HG02798 (cell line): ENCODE results near the gene IL3RA.
"Not testable (repeated sequence)": the region's sequence is repeated elsewhere in the genome, so short reads cannot be mapped to it uniquely, and the experiment has no call there.

Experiments
- ATAC-seq: cut with Tn5 transposase; IDR thresholded peaks from one replicate; pipeline ENCODE4 v1.9.1; 2021; ENCODE audit warnings: mild to moderate bottlenecking; ENCODE audit not compliant: unreplicated experiment, poor library complexity

IL3RA gene

DNA sequence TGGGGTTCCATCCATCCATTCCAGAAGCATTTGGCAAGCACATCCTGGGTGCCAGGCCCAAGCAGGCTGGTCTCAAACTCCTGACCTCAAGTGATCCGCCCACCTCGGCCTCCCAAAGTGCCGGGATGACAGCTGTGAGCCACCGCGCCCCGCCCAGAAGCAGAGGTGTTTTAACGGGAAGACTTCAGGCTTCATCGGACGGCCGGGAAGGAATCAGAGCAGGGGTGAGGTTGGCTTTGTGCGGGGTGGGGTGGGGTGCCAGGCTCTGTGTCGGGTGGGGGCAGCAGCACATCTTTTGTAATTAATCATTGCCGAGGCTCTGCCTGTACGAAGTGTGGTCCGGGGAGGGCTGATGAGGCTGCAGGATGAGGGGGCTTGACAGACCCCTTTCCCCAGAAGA, 60.4 kb downstream of the IL3RA start:
- no peak for ATAC-seq

DNA sequence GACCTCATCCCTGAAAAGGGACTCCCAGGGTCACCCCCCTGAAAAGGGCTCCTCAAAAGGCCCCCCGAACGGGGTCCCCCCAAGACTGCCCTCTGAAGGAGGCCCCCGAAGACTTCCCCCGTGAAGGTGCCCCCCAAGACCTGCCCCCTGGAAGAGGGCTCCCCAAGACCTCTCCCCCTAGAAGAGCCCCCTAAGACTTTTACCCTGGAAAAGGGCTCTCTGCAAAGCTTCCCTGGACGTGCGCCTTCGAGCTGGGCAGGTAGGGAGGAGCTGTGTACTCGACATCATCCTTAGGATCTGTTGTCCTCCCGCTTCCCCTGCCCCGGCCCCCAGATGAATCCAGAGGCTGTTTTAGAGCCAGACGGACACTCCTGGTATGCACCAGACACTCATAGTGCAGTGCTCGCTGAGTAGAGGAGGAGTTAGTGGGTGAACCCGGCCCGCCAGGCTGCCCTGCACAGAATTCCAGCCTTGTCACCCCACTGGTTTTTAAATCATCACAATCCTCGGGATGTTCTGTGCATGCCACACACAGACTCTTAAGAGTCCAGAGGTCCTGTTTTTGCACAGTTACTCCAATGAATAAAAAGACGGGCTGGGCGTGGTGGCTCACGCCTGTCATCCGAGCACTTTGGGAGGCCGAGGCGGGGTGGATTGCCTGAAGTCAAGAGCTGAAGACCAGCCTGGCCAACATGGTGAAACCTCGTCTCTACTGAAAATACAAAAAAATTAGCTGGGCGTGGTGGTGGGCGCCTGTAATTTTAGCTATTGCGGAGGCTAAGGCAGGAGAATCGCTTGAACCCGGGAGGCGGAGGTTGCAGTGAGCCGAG, 61.1 kb downstream of the IL3RA start:
- ATAC-seq, result no peak

- ATAC-seq, result no peak
Measured at GRCh38 chrX:1398431-1399340, 62.1 kb downstream of the IL3RA start.

GRCh38 chrX:1400049-1400448, 63.5 kb downstream of the IL3RA start:
- ATAC-seq, result no peak

DNA sequence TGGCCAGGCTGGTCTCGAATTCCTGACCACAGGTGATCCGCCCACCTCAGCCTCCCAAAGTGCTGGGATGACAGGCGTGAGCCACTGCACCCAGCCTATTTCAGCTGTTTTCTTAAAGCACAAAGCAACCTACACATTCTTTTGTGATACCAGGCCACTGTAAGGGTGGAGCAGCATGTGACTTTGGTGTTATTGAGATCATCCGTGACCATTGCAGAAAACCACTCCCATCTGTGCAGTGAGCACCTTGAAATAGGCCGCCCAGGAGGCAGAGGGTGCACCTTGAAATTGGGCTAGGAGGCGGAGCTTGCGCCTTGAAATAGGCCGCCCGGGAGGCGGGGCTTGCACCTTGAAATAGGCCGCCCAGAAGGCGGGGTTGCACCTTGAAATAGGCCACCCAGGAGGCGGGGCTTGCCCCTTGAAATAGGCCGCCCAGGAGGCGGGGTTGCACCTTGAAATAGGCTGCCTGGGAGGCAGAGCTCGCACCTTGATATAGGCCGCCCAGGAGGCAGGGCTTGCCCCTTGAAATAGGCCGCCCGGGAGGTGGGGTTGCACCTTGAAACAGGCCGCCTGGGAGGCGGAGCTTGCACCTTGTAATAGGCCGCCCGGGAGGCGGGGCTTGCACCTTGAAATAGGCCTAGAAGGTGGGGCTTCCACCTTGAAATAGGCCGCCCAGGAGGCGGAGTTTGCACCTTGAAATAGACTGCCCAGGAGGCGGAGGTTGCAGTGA, 64.3 kb downstream of the IL3RA start:
- no peak for ATAC-seq

- no peak for ATAC-seq
Measured at GRCh38 chrX:1401611-1402430, 65.2 kb downstream of the IL3RA start.

- ATAC-seq, result no peak
Measured at GRCh38 chrX:1403228-1403627, 66.6 kb downstream of the IL3RA start.

DNA sequence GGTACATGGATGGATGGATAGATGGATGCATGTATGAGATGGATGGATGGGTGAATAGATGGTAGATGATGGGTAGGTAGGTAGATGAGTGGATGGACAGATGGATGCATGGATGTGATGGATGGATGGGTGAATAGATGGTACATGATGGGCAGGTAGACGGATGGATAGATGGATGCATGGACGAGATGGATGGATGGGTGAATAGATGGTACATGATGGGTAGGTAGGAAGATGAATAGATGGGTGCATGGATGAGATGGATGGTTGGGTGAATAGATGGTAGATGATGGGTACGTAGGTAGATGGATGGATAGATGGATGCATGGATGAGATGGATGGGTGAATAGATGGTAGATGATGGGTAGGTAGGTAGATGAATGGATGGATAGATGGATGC, 67.3 kb downstream of the IL3RA start:
- not testable (repeated sequence) for ATAC-seq

GRCh38 chrX:1405769-1406168, 69.2 kb downstream of the IL3RA start:
- ATAC-seq, result not testable (repeated sequence)

DNA sequence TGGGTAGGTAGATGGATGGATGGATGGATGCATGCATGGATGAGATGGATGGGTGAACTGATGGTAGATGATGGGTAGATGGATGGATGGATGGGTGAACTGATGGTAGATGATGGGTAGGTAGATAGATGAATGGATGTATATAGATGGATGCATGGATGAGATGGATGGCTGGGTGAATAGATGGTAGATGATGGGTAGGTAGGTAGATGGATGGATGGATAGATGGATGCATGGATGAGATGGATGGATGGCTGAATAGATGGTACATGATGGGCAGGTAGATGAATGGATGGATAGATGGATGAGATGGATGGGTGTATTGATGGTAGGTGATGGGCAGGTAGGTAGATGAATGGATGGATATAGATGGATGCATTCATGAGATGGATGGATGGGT, 70.5 kb downstream of the IL3RA start:
- no peak for ATAC-seq

GRCh38 chrX:1411326-1411725, 74.7 kb downstream of the IL3RA start:
- no peak for ATAC-seq

DNA sequence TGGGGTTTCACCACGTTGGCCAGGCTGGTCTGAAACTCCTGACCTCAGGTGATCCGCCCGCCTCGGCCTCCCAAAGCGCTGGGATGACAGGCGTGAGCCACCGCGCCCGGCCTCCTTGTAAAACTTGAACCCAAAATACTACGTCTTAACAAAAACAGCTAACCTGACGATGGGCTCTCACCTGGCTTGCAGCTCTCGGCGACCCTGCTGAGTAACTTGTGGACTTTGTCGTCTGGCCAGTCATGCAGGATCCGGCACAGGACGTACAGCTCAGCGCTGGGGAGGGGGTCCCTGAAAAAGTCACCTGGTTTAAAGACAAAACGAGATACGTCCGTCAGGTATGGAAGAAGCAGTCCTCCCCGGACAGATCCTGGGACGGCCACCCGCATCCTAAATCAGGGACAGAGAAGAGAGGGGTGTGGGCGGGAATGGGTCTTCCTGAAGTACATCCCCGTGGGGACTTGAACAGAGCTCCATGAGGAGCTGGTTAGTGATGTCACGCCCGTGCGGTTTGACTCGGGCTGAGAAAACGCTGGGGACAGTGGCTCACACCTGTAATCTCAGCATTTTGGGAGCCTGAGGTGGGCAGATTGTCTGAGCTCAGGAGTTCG, 76.1 kb downstream of the IL3RA start:
- ATAC-seq, result no peak

- ATAC-seq, result no peak
Measured at GRCh38 chrX:1416327-1416784, 79.8 kb downstream of the IL3RA start.

GRCh38 chrX:1416965-1417760, 80.6 kb downstream of the IL3RA start:
- ATAC-seq, result no peak

- ATAC-seq, result no peak
Measured at GRCh38 chrX:1417921-1418771, 81.6 kb downstream of the IL3RA start.

GRCh38 chrX:1418901-1419544, 82.4 kb downstream of the IL3RA start:
- ATAC-seq, result no peak
